Upper lobe of left lung (tissue), 6 donors: ENCODE results near the gene PIP5K1C. TPM values are rescaled to one million over a fixed set of nuclear protein-coding genes. Genes with fewer than 3 reads are reported as not detected.
"Not testable (repeated sequence)": the region's sequence is repeated elsewhere in the genome, so short reads cannot be mapped to it uniquely, and the experiment has no call there.

Source experiments
- ATAC-seq, 2 donors: fragments of 200-7000 bp; cut with Tn5 transposase; one replicate each; pipeline ENCODE4 v1.9.1; 2022; ENCODE audit warnings: mild to moderate bottlenecking in 2 of 2, moderate library complexity in 2 of 2; ENCODE audit not compliant: low FRiP score in 2 of 2
- DNase-seq, 2 donors: peaks; one replicate each; pipeline ENCODE4 v3.0.0-alpha.2; 2019 to 2020
- H3K27ac ChIP-seq, 4 donors: fragments of 200-600 bp; sonication (generic); one replicate each; pipeline ENCODE4 v1.5.1; 2016 to 2019
- H3K27me3 ChIP-seq, 4 donors: fragments of 200-600 bp; sonication (generic); one replicate each; pipeline ENCODE4 v1.5.1; 2017 to 2019
- H3K36me3 ChIP-seq, 4 donors: fragments of 200-600 bp; sonication (generic); one replicate each; pipeline ENCODE4 v1.5.1; 2016 to 2019
- H3K4me1 ChIP-seq, 4 donors: fragments of 200-600 bp; sonication (generic); one replicate each; pipeline ENCODE4 v1.5.1; 2018 to 2019
- H3K4me3 ChIP-seq, 4 donors: fragments of 200-600 bp; sonication (generic); one replicate each; pipeline ENCODE4 v1.5.1; 2017 to 2019; ENCODE audit warnings: mild to moderate bottlenecking in 2 of 4, moderate library complexity in 1 of 4
- H3K9me3 ChIP-seq, 4 donors: fragments of 200-600 bp; sonication (generic); one replicate each; pipeline ENCODE4 v1.5.1; 2018 to 2019
- CTCF ChIP-seq, 6 experiments: fragments of 450-650 bp in 4 of 6; fragments of 200-600 bp in 2 of 6; sonication (generic) in 2 of 6; IDR thresholded peaks; one replicate each; pipeline ENCODE4 v1.5.1; 2016 to 2019; ENCODE audit warnings: antibody characterized with exemption in 6 of 6
- EP300 ChIP-seq, 4 donors: sonication (generic); formaldehyde crosslinking; IDR thresholded peaks; one replicate each; pipeline ENCODE4 v1.5.1; 2017; ENCODE audit warnings: antibody characterized with exemption in 4 of 4, control low read depth in 2 of 4
- POLR2A ChIP-seq, 4 donors: fragments of 450-650 bp; IDR thresholded peaks; one replicate each; pipeline ENCODE4 v1.5.1; 2016 to 2017; ENCODE audit warnings: antibody characterized with exemption in 4 of 4, mild to moderate bottlenecking in 2 of 4
- POLR2AphosphoS5 ChIP-seq, 2 donors: sonication (generic); formaldehyde crosslinking; IDR thresholded peaks; one replicate each; pipeline ENCODE4 v1.5.1; 2017; ENCODE audit warnings: antibody characterized with exemption in 2 of 2
- WGBS, 2 donors: methylation state at CpG; one replicate each; pipeline ENCODE4 v1.1.5; 2017 to 2018; 5-methylcytosine and 5-hydroxymethylcytosine counted together
- total RNA-seq, 6 donors: library from RNA; depleted of rRNA in 4 of 6; stranded (reverse); fragments of >200 nt in 4 of 6; gene quantifications; one replicate each; pipeline versions ENCODE4 v1.1.0 to v1.2.1, GENCODE V29; 2016 to 2021
- donor health status: DM: no; HTN: no; CAD: no; lungs with moderate emphysema.
- donor health status: DM: no; HTN: yes; CAD: no; lungs with severe emphysema.

The PIP5K1C gene
- total RNA-seq, 6 donors from 2014 or later, result 24.6 to 64.1 (median 43.1) TPM

- no peak overlapping the region for H3K4me3 ChIP-seq
- H3K27me3 ChIP-seq, result no peaks in the 10 kb centered on the region
- 89 to 97% methylated on average over 25 to 40 of the region's 43 CpGs for WGBS, 2 donors
- DNase-seq (peak in 1 of 2 donors; percentile 79), ATAC-seq (no peak)
- peaks cover 0 to 39% (median 27%) of the 10 kb centered on the region in 4 donors for H3K36me3 ChIP-seq
- H3K4me1 ChIP-seq, result peaks cover 3 to 6% (median 4%) of the 10 kb centered on the region in 4 donors
- no peak overlapping the region for H3K27ac ChIP-seq
- no peak for TF ChIP-seq POLR2A (IDR thresholded peaks at IDR 0.05)
- no peaks in the 10 kb centered on the region for H3K9me3 ChIP-seq
Observed at GRCh38 chr19:3631053-3631861, 69.0 kb downstream of the PIP5K1C start.

GRCh38 chr19:3628766-3629165, 71.5 kb downstream of the PIP5K1C start:
- Histone ChIP-seq H3K4me1 (peaks cover 21 to 30% (median 23%) of the 10 kb centered on the region in 4 donors), H3K36me3 (peaks cover 0 to 31% (median 23%) of the 10 kb centered on the region in 4 donors)
- not testable (repeated sequence) for H3K4me3 ChIP-seq, H3K27me3 ChIP-seq, ATAC-seq, H3K27ac ChIP-seq, DNase-seq, H3K9me3 ChIP-seq
- 73 to 80% methylated on average over 9 of the region's 9 CpGs for WGBS, 2 donors

- WGBS, 2 donors, result 59 to 71% methylated on average over 5 to 7 of the region's 7 CpGs
- DNase-seq (no peak), ATAC-seq (no peak)
- peak overlapping the region in 3 of 4 donors; percentile 96 to 98 (median 97) for H3K4me3 ChIP-seq
- H3K9me3 ChIP-seq, result no peaks in the 10 kb centered on the region
- no peak for TF ChIP-seq CTCF (IDR thresholded peaks at IDR 0.05)
- TF ChIP-seq POLR2A (IDR thresholded peaks at IDR 0.05), result no peak
- TF ChIP-seq EP300 (IDR thresholded peaks at IDR 0.05), result no peak
- TF ChIP-seq POLR2AphosphoS5 (IDR thresholded peaks at IDR 0.05), result no peak
- peaks cover 21 to 30% (median 23%) of the 10 kb centered on the region in 4 donors for H3K4me1 ChIP-seq
- H3K27ac ChIP-seq, result peak overlapping the region in 3 of 4 donors; percentile 86 to 93 (median 92)
- H3K36me3 ChIP-seq, result peaks cover 2 to 31% (median 24%) of the 10 kb centered on the region in 4 donors
- no peaks in the 10 kb centered on the region for H3K27me3 ChIP-seq
Observed at GRCh38 chr19:3627351-3627723, 72.9 kb downstream of the PIP5K1C start.

GRCh38 chr19:3626473-3627350, 73.6 kb downstream of the PIP5K1C start, which contains the start of gene CACTIN:
Gene CACTIN, minus strand, starts transcription at chr19:3626790. Its CDS starts 28 bp downstream, at chr19:3626762.
- H3K4me1 ChIP-seq, result peaks cover 21 to 30% (median 23%) of the 10 kb centered on the region in 4 donors
- H3K27me3 ChIP-seq, result no peaks in the 10 kb centered on the region
- WGBS, 2 donors, result 0 to 3% methylated on average over 7 to 57 of the region's 80 CpGs
- peaks cover 5 to 31% (median 22%) of the 10 kb centered on the region in 4 donors for H3K36me3 ChIP-seq
- H3K9me3 ChIP-seq, result no peaks in the 10 kb centered on the region
- DNase-seq, result peak; percentile 98 to 99
- TF ChIP-seq POLR2AphosphoS5 (IDR thresholded peaks at IDR 0.05) (peak; percentile 78 to 87), CTCF (IDR thresholded peaks at IDR 0.05) (peak in 2 of 6 experiments; percentile 20 to 48), POLR2A (IDR thresholded peaks at IDR 0.05) (peak in 3 of 4 donors; percentile 58 to 82 (median 69)), EP300 (IDR thresholded peaks at IDR 0.05) (peak in 1 of 4 donors; percentile 52)
- H3K27ac ChIP-seq, result peak within 1 kb of the TSS; percentile 86 to 94 (median 92)
- peak within 1 kb of the TSS; percentile 94 to 98 (median 96) for H3K4me3 ChIP-seq
- ATAC-seq, result peak; percentile 99 to 100

- no peak for DNase-seq
- no peaks in the 10 kb centered on the region for H3K9me3 ChIP-seq
- peaks cover 21 to 30% (median 23%) of the 10 kb centered on the region in 4 donors for H3K4me1 ChIP-seq
- H3K27ac ChIP-seq, result peak overlapping the region; percentile 86 to 94 (median 92)
- H3K36me3 ChIP-seq, result peaks cover 6 to 31% (median 21%) of the 10 kb centered on the region in 4 donors
- peak in 1 of 2 donors; percentile 5 for ATAC-seq
- no peaks in the 10 kb centered on the region for H3K27me3 ChIP-seq
- 2 to 3% methylated on average over 21 of the region's 21 CpGs for WGBS, 2 donors
- peak overlapping the region; percentile 94 to 98 (median 96) for H3K4me3 ChIP-seq
- no peak for TF ChIP-seq POLR2A (IDR thresholded peaks at IDR 0.05)
- no peak for TF ChIP-seq CTCF (IDR thresholded peaks at IDR 0.05)
- TF ChIP-seq EP300 (IDR thresholded peaks at IDR 0.05), result no peak
- TF ChIP-seq POLR2AphosphoS5 (IDR thresholded peaks at IDR 0.05), result no peak
Observed at GRCh38 chr19:3625996-3626472, 74.2 kb downstream of the PIP5K1C start.
